HEK293 (cell line): ENCODE measurements around the gene INVS.

Experiments
- CTCF ChIA-PET: fragments of 350-600 bp; formaldehyde crosslinking; extraction: SDS; loops from one replicate; lab custom pipeline; 2021; ENCODE audit warnings: antibody characterized with exemption; lab: Yijun Ruan, JAX
- POLR2A ChIA-PET: fragments of 300-600 bp; formaldehyde crosslinking; extraction: SDS; loops from one replicate; lab custom pipeline; 2020; ENCODE audit warnings: antibody characterized with exemption, inconsistent platforms; lab: Yijun Ruan, JAX
- H3K27ac ChIP-seq: fragments of 200-500 bp; sonication (Bioruptor generic); 2 replicates; pipeline ENCODE4 v1.5.1; 2014; ENCODE audit warnings: low read depth, low read length, control low read depth, inconsistent platforms; ENCODE audit errors: extremely low read depth
- H3K36me3 ChIP-seq, 2 experiments: fragments of 200-500 bp in 1 of 2; sonication (Bioruptor generic) in 1 of 2; 1 replicate in 1 of 2; 2 replicates in 1 of 2; pipeline ENCODE4 v1.5.1; 2014 to 2017; ENCODE audit warnings: inconsistent platforms in 2 of 2, low read length in 2 of 2; ENCODE audit not compliant: control insufficient read depth in 2 of 2, insufficient read depth in 1 of 2
- H3K4me1 ChIP-seq: fragments of 200-500 bp; sonication (Bioruptor generic); 2 replicates; pipeline ENCODE4 v1.5.1; 2014; ENCODE audit warnings: mild to moderate bottlenecking, low read length, inconsistent platforms; ENCODE audit not compliant: control insufficient read depth, insufficient read depth
- H3K4me3 ChIP-seq: 2 replicates; pipeline ENCODE4 v1.5.1; 2011; ENCODE audit warnings: low read depth, mild to moderate bottlenecking, control low read depth, low read length, moderate library complexity
- H3K9me3 ChIP-seq: fragments of 200-500 bp; sonication (Bioruptor generic); 2 replicates; pipeline ENCODE4 v1.5.1; 2014; ENCODE audit warnings: low read depth, low read length, inconsistent platforms; ENCODE audit not compliant: control insufficient read depth, insufficient read depth
- ELK4 ChIP-seq: IDR thresholded peaks from 2 replicates; pipeline ENCODE4 v1.6.1; 2011; ENCODE audit warnings: mild to moderate bottlenecking, low read depth, low read length, borderline replicate concordance
- SCRT2 ChIP-seq: fragments of 450-650 bp; formaldehyde crosslinking; IDR thresholded peaks from 2 replicates; pipeline ENCODE4 v1.5.1; 2016; ENCODE audit warnings: missing biosample characterization, missing genetic modification characterization
- ZFHX2 ChIP-seq: fragments of 450-650 bp; formaldehyde crosslinking; conservative IDR thresholded peaks from 2 replicates; pipeline ENCODE4 v1.5.1; 2016; ENCODE audit warnings: missing biosample characterization, missing genetic modification characterization
- ZNF10 ChIP-seq: fragments of 450-650 bp; formaldehyde crosslinking; IDR thresholded peaks from 2 replicates; pipeline ENCODE4 v1.5.1; 2017; ENCODE audit warnings: missing biosample characterization, missing genetic modification characterization
- ZNF140 ChIP-seq: fragments of 450-650 bp; formaldehyde crosslinking; IDR thresholded peaks from 2 replicates; pipeline ENCODE4 v1.5.1; 2016; ENCODE audit warnings: missing biosample characterization, missing genetic modification characterization
- ZNF280D ChIP-seq: fragments of 450-650 bp; formaldehyde crosslinking; IDR thresholded peaks from 2 replicates; pipeline ENCODE4 v1.5.1; 2016; ENCODE audit warnings: missing biosample characterization, missing genetic modification characterization
- ZNF366 ChIP-seq: fragments of 450-650 bp; formaldehyde crosslinking; conservative IDR thresholded peaks from 2 replicates; pipeline ENCODE4 v1.5.1; 2016; ENCODE audit warnings: missing biosample characterization, missing genetic modification characterization
- ZNF510 ChIP-seq: fragments of 450-650 bp; formaldehyde crosslinking; IDR thresholded peaks from 2 replicates; pipeline ENCODE4 v1.5.1; 2018; ENCODE audit warnings: mild to moderate bottlenecking, missing genetic modification characterization, missing biosample characterization; ENCODE audit not compliant: insufficient replicate concordance
- ZNF513 ChIP-seq: fragments of 450-650 bp; IDR thresholded peaks from 2 replicates; pipeline ENCODE4 v1.5.1; 2018; ENCODE audit warnings: missing biosample characterization, missing genetic modification characterization
- ZNF645 ChIP-seq: fragments of 450-650 bp; formaldehyde crosslinking; IDR thresholded peaks from 2 replicates; pipeline ENCODE4; 2016; ENCODE audit warnings: missing biosample characterization, missing genetic modification characterization
- ZNF692 ChIP-seq: fragments of 450-650 bp; formaldehyde crosslinking; IDR thresholded peaks from 2 replicates; pipeline ENCODE4 v1.5.1; 2016; ENCODE audit warnings: missing biosample characterization, missing genetic modification characterization
- ZNF785 ChIP-seq: fragments of 450-650 bp; formaldehyde crosslinking; IDR thresholded peaks from 2 replicates; pipeline ENCODE4 v1.5.1; 2016; ENCODE audit warnings: missing biosample characterization, missing genetic modification characterization
- ZSCAN30 ChIP-seq: fragments of 450-650 bp; IDR thresholded peaks from 2 replicates; pipeline ENCODE4 v1.5.1; 2018; ENCODE audit warnings: missing biosample characterization, mild to moderate bottlenecking, missing genetic modification characterization, moderate library complexity
- ZSCAN4 ChIP-seq: fragments of 450-650 bp; formaldehyde crosslinking; IDR thresholded peaks from 2 replicates; pipeline ENCODE4 v1.5.1; 2017; ENCODE audit warnings: missing biosample characterization, missing genetic modification characterization

The INVS gene

GRCh38 chr9:100294341-100294740, 195.3 kb downstream of the INVS start:
- Histone ChIP-seq H3K4me3 (no peak overlapping the region), H3K36me3 (peaks cover 13 to 97% of the 10 kb centered on the region in 2 experiments), H3K4me1 (no peaks in the 10 kb centered on the region), H3K9me3 (no peaks in the 10 kb centered on the region), H3K27ac (no peak overlapping the region)
- TF ChIP-seq ZFHX2 (tag by site-specific recombination) (no peak), ZNF510 (no peak), ELK4 (no peak), ZNF785 (tag by site-specific recombination) (no peak), ZNF10 (tag by site-specific recombination) (no peak), ZNF140 (tag by site-specific recombination) (no peak), ZSCAN30 (no peak)
- POLR2A ChIA-PET: no interaction called here
- CTCF ChIA-PET: interaction anchor here (0.6 kb wide), 1 partner anchor 1502 kb away, joined by 3 read pairs; no protein-coding TSS in a partner anchor

- Histone ChIP-seq H3K36me3 (peaks cover 12 to 97% of the 10 kb centered on the region in 2 experiments), H3K4me1 (no peaks in the 10 kb centered on the region), H3K9me3 (no peaks in the 10 kb centered on the region), H3K27ac (no peak overlapping the region), H3K4me3 (no peak overlapping the region)
- POLR2A ChIA-PET: no interaction called here
- no peak for TF ChIP-seq ZNF692
- TF ChIP-seq SCRT2 (tag by site-specific recombination): peak; percentile 57
- CTCF ChIA-PET: interaction anchor here (0.6 kb wide), 1 partner anchor 1503 kb away, joined by 3 read pairs; no protein-coding TSS in a partner anchor
Measured at GRCh38 chr9:100294806-100295205, 195.8 kb downstream of the INVS start.

GRCh38 chr9:100295240-100295639, 196.2 kb downstream of the INVS start:
- no peaks in the 10 kb centered on the region for H3K4me1 ChIP-seq
- TF ChIP-seq ZNF785 (tag by site-specific recombination) (no peak), ZNF366 (no peak), ZNF645 (tag by site-specific recombination) (no peak), ZNF280D (tag by site-specific recombination) (no peak), ZNF513 (tag by site-specific recombination) (no peak), ZSCAN4 (tag by site-specific recombination) (no peak)
- TF ChIP-seq, all 188 proteins: peak for 0
- Histone ChIP-seq H3K36me3 (peaks cover 8 to 98% of the 10 kb centered on the region in 2 experiments), H3K9me3 (no peaks in the 10 kb centered on the region), H3K27ac (no peak overlapping the region), H3K4me3 (no peak overlapping the region)
- POLR2A ChIA-PET: no interaction called here
- CTCF ChIA-PET: interaction anchor here (0.6 to 1.1 kb wide), 2 partner anchors 27 to 268 kb away, joined by 5 to 6 read pairs; no protein-coding TSS in a partner anchor
